GM11168 (cell line): Measurements from ENCODE around the gene BEND6.

ENCODE experiments used
- in situ Hi-C: fragments of 300-500 bp; cut with MboI; formaldehyde crosslinking; loops from one replicate; pipeline ENCODE4 v1.12.0; 2022; ENCODE audit warnings: low sequenced_read_pairs; ENCODE audit not compliant: unreplicated experiment

BEND6 gene, protein sequence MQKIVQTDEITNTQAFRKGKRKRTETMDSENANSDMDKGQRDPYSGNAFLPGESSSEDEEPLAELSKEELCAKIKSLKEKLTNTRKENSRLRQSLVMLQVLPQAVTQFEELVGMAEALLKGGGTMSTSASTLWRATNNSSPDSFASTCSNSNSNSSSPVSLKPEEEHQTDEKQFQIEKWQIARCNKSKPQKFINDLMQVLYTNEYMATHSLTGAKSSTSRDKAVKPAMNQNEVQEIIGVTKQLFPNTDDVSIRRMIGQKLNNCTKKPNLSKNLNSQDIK

DNA sequence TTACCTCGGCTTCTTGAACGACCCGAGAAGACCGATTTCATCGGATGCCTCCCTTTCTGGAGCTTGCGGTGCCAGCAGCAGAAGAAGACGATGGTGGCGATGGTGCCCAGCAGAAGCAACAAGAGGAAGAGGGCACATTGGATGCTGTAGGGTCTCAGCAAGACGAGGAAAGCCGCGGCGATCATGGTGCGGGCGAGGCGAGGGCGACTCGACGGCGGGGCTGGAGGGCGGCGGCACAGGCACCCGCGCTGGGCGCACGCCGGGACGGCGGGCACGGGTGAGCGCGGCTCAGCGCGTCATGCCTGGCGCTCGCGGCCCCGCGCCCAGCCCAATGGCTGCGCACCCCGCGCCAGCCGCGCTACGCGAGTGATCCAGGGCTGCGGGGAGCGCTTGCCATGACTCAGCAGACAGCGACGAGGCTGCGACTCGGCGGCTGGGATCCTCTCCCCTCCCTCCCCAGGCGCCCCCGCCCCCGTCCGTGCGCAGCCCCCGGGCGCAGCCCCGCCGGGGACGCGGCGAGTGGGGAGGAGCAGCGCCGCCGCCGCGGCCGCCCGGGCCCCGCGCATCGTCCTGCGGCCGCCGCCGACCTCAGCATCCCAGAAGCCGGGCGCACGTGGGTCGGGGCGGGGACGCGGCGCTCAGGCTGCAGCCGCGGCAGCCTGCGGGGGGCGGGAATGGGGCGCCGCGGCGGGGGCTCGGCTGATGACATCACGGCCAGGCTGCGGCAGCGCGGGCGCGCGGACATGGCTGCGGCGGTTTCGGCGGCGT lies at the start of gene BEND6:
Gene BEND6 (plus strand): TSS at position 705 of the 768 bp plus-strand sequence. CDS start 26,704 bp downstream, outside the sequence.
- in situ Hi-C loops: no loop called here

DNA sequence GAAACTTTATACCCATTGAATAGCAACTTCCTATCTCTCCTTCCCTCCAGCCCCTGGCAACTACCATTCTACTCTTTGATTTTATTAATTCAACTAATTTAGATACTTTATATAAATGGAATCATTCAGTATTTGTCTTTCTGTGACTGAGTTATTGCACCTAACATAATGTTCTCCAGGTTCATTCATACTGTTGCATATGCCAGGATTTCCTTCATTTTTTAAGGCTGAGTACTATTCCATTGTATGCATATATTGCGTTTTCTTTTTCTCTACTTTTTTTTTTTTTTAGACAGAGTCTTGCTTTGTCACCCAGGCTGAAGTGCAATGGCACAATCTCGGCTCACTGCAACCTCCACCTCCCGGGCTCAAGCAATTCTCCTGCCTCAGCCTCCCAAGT lies 49.5 kb upstream of the BEND6 start:
- in situ Hi-C loops: loop anchor here (10.0 kb wide), 2 partner anchors 119 to 409 kb away; partner anchors contain the start of gene PRIM2

DNA sequence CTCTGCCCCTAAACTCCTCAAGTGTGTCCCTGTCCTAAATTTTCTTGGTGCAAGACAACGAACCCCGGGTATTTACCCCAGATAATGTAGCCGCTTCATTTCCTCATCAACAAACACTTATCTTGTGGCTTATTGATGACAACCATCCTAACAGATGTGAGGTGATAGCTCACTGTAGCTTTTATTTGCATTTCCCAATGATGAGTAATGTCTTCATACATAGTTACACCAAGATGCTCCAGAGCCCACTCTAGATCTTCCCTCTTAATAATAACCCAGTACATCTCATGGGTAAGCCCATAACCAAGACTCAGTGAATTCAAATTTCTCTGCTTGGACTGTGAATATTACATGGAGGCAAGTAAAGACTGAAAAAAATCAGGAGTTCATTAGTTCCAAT lies 48.2 kb upstream of the BEND6 start:
- in situ Hi-C loops: loop anchor here (10.0 kb wide), 2 partner anchors 118 to 408 kb away; partner anchors contain the start of gene PRIM2

DNA sequence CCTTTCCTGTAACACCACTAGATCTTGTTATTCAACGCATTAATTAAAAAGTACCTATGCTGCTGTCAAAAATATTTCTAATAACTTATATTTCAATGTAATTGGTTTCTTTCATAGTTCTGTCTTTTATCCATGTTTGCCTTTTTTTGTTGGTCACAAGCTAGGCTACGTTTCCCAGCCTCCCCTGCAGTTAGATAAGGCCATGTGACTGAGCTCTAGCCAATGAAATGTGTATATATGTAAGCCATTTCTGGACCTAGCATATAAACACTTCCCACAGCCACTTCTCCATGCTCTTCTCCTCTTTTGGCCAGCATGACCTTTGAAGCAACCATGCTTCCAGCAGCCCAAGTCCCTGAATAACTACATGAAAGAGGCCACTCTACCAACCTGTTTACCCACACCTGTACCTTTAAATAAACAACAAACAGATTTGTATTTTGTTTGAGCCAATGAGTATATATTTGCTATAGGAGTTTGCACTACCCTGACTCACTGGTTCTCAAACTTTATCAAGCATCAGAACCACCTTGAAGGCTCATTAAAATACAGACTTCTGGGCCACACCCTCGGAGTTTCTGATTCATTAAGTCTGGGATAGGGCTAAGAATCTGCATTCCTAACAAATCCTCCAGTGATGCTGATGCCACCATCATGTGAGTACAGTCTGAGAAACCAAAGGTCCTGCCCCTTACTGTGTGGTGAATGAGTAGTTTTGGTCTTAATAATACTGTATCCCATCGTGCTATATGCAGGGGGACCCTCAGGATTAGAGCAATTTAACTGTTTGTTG lies 45.6 kb upstream of the BEND6 start:
- in situ Hi-C loops: loop anchor here (10.0 kb wide), 2 partner anchors 115 to 405 kb away; partner anchors contain the start of gene PRIM2

DNA sequence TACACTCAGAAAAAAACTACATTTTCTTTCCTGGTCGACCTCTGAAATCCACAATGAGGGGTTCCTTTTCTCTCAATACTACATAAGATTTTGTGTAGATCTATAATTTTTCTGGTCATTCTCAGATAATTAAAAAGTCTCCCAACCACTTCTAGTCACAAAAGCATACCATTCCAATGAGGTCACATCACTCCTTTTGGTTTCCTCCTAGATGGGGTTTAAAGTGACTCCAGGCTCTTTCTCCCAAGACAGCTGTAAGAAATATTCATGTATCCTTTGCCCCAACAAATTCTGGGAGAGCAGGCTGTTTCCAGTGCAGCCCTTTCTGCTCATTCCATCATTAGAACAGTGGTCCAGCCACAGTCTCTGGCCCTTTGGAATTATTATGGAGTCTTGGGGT lies 43.1 kb upstream of the BEND6 start:
- in situ Hi-C loops: no loop called here

DNA sequence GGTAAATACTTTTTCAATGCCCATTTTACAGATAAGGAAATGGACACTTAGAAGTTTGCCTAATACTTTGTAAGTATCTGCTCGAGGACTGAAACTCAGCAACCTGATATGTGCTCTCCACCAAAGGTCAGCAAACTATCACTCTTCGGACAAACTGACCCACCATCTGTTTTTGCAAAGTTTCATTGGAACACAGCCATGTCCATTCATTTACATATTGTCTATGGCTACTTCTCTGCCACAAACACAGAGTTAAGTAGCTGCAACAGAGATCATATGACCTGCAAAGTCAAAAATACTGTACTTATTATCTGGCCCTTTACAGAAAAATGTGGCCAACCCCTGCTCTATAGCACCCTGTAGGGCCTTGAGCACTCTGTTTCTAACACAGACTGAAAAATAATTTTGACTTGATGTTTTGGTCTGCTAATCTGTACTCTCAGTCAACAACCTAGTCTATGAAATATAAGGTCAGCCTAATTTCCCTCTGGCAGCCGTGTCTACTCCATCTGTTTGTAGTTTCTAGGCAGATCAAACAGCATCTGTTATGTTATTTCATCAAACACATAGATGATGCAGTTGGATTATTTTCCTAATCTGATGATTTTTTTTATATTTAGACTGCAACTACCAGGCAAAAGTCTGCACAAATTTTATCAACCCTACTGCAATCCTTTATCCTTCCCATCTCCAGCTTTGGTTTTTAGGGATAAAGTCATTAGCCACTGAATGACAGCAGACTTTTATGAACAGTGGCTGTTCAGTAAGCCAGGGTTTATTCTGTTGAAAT lies 41.4 kb upstream of the BEND6 start:
- in situ Hi-C loops: no loop called here

DNA sequence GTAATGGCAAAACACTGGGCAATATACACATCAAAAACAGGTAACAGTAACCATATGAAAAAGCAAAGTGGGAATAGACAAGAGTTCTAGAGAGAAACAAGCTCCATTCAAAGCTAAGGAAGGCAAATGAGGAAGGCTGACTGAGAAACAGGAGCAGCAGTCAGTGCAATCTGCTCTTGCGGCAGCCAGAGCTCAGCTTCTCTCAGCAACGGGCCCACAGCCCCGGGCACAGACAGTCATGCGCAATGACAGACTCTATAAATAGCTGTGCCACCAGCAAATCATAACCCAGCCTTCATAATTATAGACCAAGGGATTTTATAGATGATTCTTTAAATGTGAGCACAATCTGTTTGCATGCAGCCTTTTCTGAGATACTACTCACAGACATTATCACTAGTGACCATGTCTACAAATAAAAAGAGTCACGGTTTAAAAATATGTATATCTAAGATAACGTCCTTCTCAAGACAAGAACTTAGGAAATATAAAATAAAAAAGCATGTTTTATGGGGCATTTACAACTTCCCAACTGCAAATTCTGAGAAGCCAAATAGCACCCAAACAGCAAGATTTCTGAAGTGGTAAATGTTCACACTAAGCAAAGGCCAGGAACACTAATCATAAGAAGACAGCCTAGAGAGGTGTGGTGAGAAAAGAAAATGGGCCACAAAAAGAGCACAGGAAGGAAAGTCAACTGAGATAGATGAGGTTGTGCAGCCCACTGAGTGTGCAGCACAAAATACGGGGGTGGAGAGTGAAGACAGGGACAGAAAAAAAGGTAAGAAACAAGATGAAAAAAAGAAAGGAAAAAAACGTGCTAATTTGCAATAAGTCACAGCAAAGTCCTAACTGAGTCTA lies 39.9 kb upstream of the BEND6 start:
- in situ Hi-C loops: no loop called here

DNA sequence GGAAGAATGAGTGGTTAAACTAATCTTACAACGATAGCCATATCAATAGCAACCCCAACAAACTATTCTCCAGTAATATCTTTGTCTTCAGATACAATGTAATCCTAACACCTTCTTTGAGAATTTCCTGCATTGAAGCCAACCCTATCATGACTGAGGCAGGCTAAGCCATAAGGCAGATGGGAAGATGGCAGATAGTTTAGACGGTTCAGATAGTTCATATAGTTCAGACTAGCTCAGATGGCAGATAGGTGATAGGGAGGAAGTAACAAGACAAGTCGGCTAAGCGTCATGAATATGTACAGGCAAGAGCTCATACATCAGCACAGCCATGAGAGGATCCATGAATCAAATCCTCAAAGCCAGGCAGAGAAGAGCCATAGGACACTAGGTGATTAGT lies 39.1 kb upstream of the BEND6 start:
- in situ Hi-C loops: no loop called here

DNA sequence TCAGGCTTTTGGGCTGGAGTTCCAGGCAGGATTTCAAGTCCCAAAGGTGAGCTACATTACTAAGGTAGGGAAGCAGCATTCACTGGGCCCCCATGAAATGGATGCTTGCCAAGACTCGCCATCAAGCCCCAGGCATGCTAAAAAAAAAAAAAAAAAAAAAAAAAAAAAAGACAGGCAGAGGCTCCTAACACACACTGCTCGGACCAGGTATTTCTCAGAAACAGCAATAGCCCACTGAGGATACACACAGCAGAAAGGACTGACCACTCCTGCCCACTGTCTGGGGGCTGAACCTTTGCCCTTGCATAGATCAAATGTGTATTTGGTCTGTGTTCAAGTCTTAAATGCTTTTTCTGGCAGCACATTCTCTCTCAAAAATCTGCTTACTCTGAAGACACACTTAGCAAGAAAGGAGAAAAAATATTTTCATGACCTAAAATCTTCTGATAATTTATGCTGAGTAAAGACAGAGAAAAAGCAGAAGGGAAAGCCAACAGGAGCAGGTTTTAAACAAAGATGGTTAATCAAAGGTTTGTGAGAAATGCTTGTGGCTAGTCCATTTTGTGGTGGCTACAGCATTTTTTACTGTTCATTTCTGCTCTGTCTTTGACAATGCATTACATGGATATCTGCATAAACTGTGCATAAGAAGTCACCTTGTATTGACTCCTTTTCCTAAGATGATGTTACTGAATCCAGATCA lies 37.9 kb upstream of the BEND6 start:
- in situ Hi-C loops: no loop called here

DNA sequence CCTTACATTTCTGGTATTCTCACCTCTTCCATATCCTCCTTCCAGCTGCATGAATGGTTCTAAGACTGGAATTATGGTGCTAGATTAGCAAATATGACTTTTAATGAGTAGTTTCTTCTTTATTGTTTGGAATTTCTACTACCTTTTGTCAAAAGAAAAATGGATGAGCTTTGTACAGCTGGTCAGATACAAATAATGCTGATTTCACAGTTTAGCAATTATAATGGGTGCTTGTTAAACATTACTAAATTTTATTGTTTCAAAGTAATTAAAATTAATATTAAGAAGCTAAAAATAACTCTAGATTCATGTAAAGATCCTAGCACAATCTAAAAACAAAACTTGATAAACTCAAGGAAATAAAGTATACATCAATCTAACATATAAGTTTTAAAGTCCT lies 32.3 kb upstream of the BEND6 start:
- in situ Hi-C loops: no loop called here

DNA sequence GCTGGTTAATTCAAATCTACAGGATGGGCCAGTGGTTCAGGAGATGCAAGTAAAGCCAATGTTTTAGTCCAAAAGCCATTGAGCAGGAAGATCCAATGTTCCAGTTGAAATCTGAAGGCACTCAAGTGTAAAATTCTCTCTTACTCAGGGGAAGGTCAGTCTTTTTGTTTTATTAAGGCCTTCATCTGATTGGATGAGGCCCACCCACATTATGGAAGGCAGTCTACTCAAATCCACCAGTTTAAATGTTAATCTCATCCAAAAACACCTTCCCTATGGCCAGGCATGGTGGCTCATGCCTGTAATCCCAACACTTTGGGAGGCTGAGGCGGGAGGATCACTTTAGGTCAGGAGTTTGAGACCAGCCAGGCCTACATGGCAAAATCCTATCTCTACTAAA lies 31.3 kb upstream of the BEND6 start:
- in situ Hi-C loops: no loop called here

DNA sequence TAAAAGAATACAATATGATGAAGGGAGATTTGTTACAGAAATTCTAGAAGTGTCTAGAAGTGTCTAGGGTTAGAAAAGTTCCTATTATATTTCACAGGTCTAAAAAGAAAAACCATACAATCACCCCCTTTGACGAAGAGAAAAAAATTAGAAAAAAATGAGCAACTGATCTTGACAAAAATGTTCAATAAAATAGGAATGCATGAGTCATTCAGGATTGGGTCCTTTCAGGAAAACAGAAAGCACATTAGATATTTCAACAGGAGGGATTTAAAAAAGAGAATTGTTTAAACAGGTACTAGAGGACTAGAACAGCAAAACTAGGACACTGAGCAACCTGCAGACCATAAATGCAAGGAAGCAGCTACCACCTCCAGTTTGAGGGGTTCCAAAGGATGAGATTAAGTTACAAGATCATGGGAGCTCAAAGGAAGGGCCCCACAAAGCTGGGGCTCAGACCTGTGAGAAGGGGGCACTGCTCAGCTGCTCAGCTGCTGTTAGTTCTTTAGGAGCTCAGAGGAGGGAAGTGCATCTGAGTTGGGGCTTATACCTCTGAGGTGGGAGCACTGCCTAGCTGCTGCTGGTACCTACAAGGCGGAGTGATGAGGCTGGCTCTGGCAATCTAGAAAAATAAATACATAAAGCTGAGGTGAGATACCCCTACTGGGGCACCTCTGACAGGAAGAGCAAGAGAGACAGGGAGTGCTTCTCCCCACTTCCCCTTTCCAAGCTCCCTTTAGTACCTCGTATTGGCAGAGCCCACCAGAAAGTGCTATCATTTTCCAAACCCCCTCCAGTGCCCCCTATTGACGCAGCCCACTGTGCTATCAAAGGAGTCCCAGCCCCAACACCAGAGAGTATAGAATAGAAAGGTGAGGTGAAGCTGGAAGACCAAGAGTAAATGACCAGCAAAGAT lies 27.1 kb upstream of the BEND6 start:
- in situ Hi-C loops: no loop called here

DNA sequence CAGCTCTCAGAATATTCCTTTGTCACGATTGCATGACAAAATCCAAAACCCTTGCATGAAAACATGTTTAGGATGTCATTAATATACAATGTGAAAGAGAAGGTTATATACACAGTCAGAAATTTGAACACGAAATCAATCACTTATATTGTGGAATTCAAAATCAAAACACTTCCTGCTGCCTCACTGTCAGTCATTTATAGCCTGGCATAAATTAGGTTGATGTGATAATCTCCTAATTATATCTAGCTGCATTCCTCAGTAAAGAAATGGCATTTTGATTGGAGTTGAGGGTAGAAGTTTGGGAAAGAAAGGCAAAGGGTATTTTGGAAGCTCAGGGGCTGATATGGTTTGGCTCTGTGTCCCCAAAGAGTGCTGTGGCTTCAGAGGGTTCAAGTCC lies 24.1 kb upstream of the BEND6 start:
- in situ Hi-C loops: no loop called here

DNA sequence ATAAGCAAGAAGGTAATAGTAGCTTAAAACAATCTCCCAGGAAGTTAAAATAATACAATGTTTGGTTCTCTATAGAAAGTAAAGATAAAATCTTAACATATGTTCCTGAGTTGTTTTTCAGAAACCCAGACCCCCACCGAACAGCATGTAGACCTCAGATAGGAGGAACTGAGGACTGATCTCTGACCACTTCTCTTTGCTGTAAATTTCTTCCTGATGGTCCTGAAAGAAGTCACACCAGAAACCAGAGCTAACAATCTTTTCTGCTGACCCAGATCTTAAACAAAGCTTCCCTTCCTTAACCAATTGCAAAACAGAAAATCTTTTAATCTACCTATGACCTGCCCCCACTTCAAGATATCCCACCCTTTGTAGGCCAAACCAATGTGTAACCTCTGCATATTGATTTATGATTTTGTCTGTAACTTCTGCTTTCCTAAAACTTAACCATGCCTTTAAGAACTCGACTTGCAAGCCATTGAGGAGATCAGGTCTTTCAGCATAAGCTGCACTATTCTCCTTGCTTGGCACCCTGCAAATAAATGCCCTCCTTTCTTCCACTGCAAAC lies 21.9 kb upstream of the BEND6 start:
- in situ Hi-C loops: no loop called here

DNA sequence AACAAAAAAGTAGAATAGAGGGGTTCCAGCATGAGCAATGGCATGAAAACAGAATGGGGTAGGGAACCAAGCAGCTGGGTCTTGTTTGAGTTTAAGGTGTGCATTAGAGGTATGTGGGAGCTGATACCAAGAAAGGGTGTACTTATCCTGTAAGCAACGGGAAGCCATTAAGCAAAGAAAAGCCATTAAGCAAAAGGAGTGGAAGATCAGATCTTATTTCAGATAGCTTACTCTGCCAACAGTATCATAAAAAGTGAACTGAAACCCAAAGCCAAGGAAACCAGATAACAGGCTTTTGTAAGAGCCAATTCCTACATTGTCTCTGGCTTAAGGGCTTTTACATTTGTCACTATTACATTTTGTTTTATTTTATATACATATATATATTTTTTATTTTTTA lies 21.3 kb upstream of the BEND6 start:
- in situ Hi-C loops: no loop called here

DNA sequence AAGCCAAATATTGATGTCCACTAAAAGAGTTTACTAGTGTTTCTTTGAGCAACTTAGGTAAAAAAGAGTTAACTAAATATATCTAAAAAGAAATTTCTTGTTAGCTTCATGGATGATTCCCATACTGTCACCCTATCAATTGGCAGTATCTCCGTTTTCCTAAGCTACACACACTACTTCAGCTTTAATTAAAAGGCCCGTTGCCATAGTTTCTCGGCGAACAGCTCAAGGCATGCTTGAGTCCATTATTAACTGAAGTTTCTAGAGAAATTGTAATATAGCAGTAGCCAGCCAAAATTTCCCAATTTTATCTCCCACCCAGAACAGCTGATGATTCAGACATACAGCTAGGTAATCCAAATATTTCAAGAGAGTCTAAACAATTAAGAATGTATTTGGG lies 20.0 kb upstream of the BEND6 start:
- in situ Hi-C loops: no loop called here

DNA sequence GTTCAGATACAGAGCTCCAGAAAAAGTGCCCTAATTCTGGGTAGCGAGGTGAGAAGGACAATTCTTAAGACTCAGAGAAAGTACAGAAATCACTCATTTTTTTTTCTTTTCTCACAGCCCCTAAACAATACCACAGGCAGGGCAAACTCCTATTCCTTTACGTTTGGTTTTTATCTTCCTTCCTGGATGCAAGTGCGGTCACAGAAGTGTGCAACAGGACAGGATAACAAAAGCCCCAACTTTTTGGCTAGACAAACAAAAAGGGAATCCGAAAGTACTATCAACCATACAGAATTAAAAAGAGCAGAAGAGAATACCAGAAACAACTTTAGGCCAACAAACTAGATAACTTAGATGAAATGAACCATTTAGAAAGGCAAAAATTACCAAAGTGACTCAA lies 18.4 kb upstream of the BEND6 start:
- in situ Hi-C loops: no loop called here
